ENCODE measurements around the gene INTS11.

Gene INTS11

GRCh38 chr1:1268284-1268682 lies 56.2 kb downstream of the INTS11 start:
- intact Hi-C loops (cut with micrococcal nuclease) = no loop called here
- Mint-ChIP-seq H3K27me3 (no peaks in the 10 kb centered on the region), H3K36me3 (ENCODE audit: low read depth) (peaks cover 96% of the 10 kb centered on the region), H3K4me1 (ENCODE audit: low read depth) (peaks cover 35% of the 10 kb centered on the region), H3K27ac (no peak overlapping the region), H3K9me3 (no peaks in the 10 kb centered on the region), H3K4me3 (no peak overlapping the region)

GRCh38 chr1:1267488-1268283 lies 56.8 kb downstream of the INTS11 start:
- Mint-ChIP-seq H3K36me3 (ENCODE audit: low read depth) (peaks cover 96% of the 10 kb centered on the region), H3K27me3 (no peaks in the 10 kb centered on the region), H3K9me3 (no peaks in the 10 kb centered on the region), H3K27ac (no peak overlapping the region), H3K4me1 (ENCODE audit: low read depth) (peaks cover 35% of the 10 kb centered on the region), H3K4me3 (no peak overlapping the region)
- intact Hi-C loops (cut with micrococcal nuclease) = no loop called here

- no peaks in the 10 kb centered on the region for H3K9me3 Mint-ChIP-seq
- no peak overlapping the region for H3K4me3 Mint-ChIP-seq
- H3K27me3 Mint-ChIP-seq = no peaks in the 10 kb centered on the region
- peaks cover 29% of the 10 kb centered on the region for H3K4me1 Mint-ChIP-seq (ENCODE audit: low read depth)
- H3K27ac Mint-ChIP-seq = no peak overlapping the region
- peaks cover 93% of the 10 kb centered on the region for H3K36me3 Mint-ChIP-seq (ENCODE audit: low read depth)
- intact Hi-C loops (cut with micrococcal nuclease) = no loop called here
Measured at GRCh38 chr1:1264868-1265272, 59.6 kb downstream of the INTS11 start.

GRCh38 chr1:1264026-1264425 lies 60.4 kb downstream of the INTS11 start:
- Mint-ChIP-seq H3K27ac (no peak overlapping the region), H3K9me3 (no peaks in the 10 kb centered on the region), H3K36me3 (ENCODE audit: low read depth) (peaks cover 94% of the 10 kb centered on the region), H3K4me1 (ENCODE audit: low read depth) (peaks cover 31% of the 10 kb centered on the region), H3K27me3 (no peaks in the 10 kb centered on the region), H3K4me3 (no peak overlapping the region)
- intact Hi-C loops (cut with micrococcal nuclease) = no loop called here

- Mint-ChIP-seq H3K36me3 (ENCODE audit: low read depth) (peaks cover 94% of the 10 kb centered on the region), H3K27ac (peak overlapping the region; percentile 27), H3K4me1 (ENCODE audit: low read depth) (peaks cover 37% of the 10 kb centered on the region)
Measured at GRCh38 chr1:1262758-1263157, 61.7 kb downstream of the INTS11 start.

GRCh38 chr1:1262071-1262470 lies 62.4 kb downstream of the INTS11 start:
- peaks cover 37% of the 10 kb centered on the region for H3K4me1 Mint-ChIP-seq (ENCODE audit: low read depth)
- H3K4me3 Mint-ChIP-seq = no peak overlapping the region
- peaks cover 94% of the 10 kb centered on the region for H3K36me3 Mint-ChIP-seq (ENCODE audit: low read depth)
- no peaks in the 10 kb centered on the region for H3K27me3 Mint-ChIP-seq
- intact Hi-C loops (cut with micrococcal nuclease) = no loop called here
- no peak overlapping the region for H3K27ac Mint-ChIP-seq
- H3K9me3 Mint-ChIP-seq = no peaks in the 10 kb centered on the region

More at GRCh38 chr1:1262758-1263157, 61.7 kb downstream of the INTS11 start:
- intact Hi-C loops (cut with micrococcal nuclease) = no loop called here
- no peaks in the 10 kb centered on the region for H3K9me3 Mint-ChIP-seq
- H3K27me3 Mint-ChIP-seq = no peaks in the 10 kb centered on the region
- no peak overlapping the region for H3K4me3 Mint-ChIP-seq
